Renal cortical epithelial cell (primary cell): ENCODE data around the gene FAM83E. TPM values are rescaled to one million over a fixed set of nuclear protein-coding genes. Genes with fewer than 3 reads are reported as not detected.
A peak's percentile ranks its signal among the peaks of the same experiment; 100 is the strongest.
"Not testable (repeated sequence)": the region's sequence is repeated elsewhere in the genome, so short reads cannot be mapped to it uniquely, and the experiment has no call there.

ENCODE experiments used
- DNase-seq: peaks from one replicate; pipeline ENCODE4 v3.0.0-alpha.2; 2011; ENCODE audit warnings: low read depth
- total RNA-seq: library from RNA; depleted of rRNA; stranded (reverse); fragments of >200 nt; gene quantifications from 2 replicates; pipeline ENCODE4 v1.2.3, GENCODE V29; 2014

The FAM83E gene
- total RNA-seq = 0.17 TPM in 1 of 2 replicates, not detected in the other

DNA sequence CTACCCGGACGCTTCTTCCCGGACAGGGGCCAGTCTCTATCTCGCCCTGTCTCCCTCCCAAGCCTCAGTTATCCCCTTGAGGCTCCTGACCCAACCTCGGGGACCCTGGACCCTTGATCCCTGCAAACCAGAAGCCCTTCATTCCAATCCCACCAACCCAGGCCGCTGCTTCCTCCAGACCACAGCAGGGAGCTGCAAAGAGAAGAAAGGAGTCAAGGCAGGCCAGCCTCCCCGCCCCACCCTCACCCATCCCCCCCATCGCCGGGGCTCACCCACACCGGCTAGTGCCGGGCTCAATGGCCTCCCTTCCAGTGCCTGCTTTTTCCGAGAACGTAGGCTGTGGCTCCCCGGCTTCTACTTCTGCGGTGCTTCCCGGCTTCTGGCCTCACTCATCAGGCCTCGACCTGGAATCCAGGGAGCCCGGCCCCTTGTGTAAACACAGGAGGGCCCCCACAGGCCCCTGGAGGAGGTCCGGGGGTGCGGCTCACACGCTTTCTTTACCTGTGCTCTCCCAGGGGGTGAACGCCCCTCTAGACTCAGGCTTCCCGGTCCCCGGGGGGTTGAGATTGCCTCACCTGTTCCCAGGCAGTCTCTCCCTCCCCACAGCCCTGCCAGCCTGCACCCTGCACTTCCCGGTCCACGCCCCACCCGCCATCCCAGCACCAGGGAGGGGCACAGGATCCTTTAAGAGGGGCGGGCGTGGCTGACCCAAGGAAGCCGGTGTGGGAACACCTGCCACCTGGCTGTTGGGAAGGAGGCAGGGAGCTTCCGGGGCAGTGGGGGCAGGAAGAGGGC, at the start of gene FAM83E:
TSS of gene FAM83E (minus strand) at position 641 of the 795 bp plus-strand sequence. CDS start 1,704 bp downstream, outside the sequence.
- no peak for DNase-seq

DNA sequence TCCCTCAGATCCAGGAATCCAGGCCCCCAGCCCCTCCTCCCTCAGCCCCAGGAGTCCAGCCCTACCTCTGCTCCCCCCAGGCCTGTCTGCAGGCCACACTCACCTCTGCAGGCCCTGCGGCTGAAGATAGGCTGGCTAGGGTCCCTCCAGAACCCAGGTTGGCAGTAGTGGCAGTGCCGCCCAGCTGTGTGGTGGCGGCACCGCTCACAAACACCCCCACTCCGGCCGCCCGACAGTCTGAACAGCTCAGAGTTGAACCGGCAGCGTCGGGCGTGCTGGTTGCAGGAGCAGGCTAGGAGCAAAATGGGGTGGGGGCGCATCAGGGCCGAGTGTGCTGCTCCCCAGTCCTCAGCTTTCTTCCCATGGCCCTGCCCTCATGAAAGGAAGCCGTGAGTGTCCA, 49.6 kb upstream of the FAM83E start:
- no peak for DNase-seq

DNA sequence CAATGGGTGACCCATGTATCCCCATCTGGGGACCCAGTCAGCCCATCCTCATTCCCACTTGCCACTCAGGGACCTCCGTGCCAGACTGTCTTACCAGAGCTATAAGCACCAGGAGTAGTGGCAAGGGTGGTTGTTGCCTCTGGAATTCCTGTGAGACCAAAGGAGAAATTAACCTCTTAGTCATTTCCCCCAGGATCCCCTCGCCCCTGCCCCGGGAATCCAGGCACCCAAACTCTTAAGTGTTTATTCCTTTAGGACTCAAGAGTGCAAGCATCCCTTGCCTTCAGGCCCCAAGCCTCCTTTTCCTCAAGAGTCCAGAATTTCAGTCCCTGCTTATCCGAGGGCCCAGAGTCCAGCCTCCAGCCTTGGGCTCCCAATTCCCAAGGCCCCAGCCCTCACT, 48.8 kb upstream of the FAM83E start:
- no peak for DNase-seq

DNA sequence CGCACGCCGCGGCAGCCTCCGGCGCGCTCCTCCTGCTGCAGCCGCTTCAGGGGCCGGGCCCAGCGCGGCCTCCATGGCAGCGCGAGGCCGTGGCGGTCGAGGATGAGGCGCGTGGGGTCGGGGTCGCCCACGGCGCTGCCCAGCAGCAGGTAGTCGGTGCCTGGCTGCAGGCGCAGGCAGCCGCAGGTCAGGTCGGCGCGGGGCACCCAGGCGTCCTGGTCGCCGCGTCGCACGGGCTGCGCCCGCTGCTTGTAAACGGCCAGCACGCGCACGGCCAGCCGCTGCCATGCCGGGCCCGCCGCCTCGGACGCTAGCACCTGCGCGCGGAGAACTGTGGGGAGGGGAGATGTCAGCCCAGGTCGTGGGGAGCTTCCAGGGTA, 46.8 kb upstream of the FAM83E start:
- no peak for DNase-seq

DNA sequence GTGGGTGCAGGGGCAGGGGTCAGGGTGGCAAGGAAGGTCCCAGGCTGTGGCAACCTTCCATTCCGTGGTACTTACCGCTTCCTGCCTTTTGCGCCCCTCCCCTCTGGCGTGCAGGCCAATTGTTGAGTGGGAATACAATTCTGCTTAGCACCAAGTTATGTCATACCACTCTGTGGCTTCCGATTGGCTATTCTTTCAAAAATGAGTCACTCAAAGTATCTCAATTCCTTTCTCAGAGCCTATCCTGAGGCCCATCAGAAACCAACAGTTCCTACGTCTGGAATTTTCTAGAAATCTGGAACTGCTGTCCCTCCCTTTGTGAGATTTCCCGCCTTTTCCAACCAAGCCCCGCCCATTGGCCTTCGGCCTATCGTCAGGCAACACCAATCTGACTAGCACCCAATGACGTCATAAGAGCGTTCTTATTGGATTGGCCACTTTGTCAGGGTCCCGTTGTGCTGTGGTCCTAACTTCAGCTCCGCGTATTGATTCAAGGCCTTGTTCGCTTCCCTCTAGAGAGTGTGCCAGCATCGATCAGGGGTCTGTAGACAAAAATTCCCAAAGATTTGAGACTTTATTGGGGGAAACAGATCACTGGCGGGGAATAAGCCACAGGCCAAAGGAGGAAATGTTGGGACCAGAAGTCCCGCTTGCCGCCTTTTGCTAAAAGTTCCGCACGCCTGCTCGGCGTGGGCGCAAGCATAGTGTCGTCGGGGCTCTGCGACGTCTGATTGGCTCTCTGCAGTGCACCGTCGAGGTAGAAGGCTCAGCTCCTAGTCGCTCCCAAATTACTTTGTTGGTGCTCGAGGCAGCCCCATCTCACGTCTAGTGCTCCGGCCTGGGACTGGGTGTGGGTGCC, 46.2 kb upstream of the FAM83E start:
- peak; percentile 89 for DNase-seq

DNA sequence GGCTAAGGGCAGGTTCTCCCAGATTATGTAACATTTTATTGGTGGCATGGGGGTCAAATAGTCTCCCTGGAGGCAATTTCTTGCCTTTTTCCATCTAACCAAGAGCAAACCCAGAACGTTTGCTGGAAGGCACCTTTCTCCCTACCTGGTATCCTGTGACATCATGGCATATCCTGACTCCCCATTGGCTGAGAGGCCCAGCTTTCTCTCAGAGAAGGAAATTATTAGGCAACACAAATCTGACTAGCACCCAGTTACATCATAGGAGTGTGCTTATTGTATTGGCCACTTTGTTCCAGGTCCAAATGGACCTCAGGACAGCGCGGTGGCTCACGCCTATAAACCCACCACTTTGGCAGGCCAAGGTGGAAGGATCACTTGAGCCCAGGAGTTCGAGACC, 44.9 kb upstream of the FAM83E start:
- peak; percentile 48 for DNase-seq

DNA sequence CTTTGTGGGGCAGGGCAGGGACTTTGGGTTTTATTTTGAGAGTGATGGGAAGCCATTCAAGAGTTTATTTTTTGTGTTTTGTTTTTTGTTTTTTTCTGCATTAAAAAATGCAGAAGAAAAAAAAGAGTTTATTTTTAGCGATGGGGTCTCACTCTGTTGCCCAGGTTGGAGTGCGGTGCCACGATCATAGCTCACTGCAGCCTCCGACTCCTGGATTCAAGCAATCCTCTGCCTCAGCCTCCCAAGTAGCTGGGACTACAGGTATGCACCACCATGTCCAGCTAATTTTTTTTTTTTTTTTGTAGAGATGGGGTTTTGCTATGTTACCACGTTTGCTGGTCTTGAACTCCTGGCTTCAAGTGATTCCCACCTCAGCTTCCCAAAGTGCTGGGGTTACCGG, 43.6 kb upstream of the FAM83E start:
- DNase-seq = no peak

DNA sequence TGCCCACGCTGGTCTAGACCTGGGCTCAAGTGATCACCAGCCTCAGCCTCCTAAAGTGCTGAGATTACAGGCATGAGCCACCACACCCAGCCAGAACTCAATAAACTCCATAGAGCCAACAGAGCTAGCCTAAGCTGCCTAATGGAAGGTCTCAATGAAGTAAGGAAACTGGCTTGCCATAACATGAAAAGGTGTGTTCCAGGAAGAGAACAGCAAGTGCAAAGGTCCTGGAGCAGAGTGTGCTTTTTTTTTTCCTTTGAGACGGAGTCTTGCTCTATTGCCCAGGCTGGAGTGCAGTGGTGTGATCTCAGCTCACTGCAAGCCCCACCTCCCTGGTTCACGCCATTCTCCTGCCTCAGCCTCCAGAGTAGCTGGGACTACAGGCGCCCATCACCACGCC, 43.0 kb upstream of the FAM83E start:
- DNase-seq = not testable (repeated sequence)

DNA sequence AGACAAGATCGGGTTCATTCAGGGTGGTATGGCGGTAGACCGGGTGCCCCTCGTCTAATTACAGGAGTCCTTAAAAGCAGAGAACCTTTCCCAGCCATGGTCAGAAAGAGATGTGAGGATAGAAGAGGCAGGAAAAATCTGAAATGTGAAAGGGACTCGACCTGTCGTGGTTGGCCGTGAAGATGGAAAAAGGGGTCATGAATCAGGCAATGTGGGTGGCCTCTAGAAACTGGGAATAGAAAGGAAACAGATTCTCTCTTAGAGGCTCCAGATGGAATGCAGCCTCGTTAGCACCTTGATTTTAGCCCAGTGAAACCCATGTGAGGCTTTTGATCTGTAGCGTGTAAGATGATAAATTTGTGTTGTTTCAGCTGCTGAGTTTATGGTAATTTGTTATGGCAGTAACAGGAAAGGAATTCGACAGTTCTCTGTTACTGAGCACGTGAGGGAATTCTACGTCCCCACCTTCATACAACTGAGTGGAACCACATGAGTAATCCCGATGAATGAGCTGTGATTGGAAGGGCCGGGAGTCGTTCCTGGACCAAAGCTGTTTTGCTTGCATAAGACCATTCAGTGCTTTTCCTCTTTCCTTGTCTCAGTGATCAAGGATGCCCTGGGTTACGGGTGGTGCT, 42.1 kb upstream of the FAM83E start:
- peak; percentile 93 for DNase-seq

DNA sequence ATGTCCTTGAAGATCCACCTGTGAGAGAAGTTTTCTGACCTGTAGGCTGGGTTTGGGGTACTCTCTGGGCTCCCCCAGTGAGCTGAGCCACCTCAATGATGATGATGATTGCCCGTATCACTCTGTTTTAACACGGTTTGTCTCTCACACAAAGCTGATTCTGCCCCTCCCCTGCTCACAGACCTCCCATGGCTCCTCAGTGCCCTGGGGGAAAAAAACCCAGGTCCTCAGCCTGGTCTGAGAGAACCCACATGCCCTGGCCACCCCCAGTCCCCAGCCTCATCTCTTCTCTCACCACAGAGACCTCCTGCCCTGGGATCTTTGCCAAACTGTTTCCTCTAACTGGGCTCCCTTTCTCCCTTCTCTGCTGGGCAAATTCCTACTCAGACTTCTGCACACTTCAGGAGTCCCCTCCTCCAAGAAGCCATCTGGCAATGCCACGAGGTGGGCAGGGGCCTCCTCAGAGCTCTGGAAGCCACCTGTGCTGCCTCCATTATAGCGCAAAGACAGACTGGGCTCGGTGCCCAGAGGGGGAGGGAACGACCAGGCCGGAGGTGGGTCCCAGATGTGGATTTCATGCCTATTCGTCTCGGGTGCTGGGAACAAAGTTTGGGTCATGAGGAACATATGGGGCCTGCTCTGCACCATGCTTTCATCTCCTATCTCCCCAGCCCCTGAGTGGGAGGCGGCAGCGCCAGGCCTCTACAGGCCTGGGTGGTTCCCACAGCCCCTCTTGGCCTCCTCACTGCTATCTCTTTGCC, 39.6 kb upstream of the FAM83E start:
- no peak for DNase-seq

DNA sequence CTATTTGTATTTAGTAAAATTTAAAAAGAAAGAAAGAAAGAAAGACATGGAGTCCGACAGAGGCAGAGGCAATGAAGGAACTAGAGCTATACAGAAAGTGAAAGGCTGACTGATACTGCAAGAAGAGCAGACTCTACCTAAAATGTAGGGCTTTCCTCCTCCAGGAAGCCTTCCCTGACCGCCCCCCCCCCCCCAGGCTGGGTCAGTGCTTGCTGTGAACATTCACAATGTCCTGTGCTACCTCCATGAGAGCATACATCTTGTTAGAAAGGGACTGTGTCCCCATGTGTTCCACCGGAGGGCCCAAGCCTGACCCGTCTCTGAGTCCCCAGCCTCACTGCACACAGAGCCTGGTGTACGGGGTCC, 36.8 kb upstream of the FAM83E start:
- no peak for DNase-seq

DNA sequence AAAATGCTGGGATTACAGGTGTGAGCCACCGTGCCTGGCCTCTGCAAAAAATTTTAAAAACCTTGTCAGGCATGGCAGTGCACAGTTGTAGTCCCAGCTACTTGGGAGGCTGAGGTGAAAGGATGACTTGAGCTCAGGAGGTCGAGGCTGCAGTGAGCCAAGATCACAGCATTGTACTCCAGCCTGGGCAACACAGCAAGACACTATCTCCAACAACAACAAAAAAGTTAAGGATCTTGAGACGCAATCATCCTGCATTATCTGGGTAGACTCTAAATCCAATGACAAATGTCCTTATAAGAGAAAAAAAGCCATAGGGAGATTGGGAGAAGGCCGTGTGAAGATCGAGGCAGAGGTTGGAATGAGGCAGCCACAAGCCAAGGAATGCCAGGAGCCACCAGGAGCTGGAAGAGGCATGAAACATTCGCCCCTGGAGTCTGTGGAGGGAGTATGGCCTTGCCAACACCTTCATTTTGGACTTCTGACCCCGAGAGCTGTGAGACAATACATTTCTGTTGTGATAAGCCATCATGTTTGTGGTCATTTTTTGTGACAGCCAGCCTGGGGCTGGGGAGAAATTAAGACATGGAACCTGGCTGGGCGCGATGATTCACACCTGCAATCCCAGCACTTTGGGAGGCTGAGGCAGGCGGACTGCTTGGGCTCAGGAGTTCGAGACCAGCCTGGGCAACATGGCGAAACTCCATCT, 36.3 kb upstream of the FAM83E start:
- DNase-seq = no peak

DNA sequence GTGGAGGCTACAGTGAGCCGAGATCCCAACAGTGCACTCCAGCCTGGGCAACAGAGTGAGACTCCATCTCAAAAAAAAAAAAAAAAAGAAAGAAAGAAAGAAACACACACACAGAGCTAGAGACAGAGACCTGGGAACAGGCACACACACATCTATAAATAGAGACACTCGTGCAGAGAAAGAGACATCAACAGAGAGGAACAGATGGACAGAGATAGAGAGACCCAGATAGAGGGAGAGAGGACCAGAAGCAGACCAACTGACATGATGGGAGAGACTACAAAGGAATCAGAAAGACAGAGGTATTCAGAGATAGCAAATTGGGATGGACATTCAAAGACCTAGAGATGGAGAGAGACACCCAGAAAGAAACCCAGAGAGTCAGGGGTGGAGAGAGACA, 33.3 kb upstream of the FAM83E start:
- DNase-seq = no peak

DNA sequence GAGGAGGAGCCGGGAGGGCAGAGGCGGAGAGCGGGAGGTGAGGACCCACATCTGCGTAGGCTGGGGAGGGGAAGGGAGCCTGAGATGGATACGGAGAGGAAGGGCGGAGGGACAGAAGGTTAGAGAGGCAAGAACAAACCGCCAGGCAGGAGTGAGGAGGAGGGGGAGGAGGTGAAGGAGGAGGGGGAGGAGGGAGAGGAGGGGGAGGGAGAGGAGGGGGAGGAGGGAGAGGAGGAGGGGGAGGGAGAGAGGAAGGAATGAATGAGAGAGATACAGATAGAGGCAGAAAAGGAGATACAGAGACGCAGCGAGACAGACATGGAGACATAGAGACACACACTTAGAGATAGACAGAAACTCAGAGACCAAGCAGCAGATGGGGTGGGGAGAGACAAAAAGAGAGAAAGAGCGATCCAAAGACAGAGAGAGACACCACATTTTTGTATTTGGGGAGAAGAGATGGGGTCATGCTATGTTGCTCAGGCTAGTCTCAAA, 31.9 kb upstream of the FAM83E start:
- no peak for DNase-seq

DNA sequence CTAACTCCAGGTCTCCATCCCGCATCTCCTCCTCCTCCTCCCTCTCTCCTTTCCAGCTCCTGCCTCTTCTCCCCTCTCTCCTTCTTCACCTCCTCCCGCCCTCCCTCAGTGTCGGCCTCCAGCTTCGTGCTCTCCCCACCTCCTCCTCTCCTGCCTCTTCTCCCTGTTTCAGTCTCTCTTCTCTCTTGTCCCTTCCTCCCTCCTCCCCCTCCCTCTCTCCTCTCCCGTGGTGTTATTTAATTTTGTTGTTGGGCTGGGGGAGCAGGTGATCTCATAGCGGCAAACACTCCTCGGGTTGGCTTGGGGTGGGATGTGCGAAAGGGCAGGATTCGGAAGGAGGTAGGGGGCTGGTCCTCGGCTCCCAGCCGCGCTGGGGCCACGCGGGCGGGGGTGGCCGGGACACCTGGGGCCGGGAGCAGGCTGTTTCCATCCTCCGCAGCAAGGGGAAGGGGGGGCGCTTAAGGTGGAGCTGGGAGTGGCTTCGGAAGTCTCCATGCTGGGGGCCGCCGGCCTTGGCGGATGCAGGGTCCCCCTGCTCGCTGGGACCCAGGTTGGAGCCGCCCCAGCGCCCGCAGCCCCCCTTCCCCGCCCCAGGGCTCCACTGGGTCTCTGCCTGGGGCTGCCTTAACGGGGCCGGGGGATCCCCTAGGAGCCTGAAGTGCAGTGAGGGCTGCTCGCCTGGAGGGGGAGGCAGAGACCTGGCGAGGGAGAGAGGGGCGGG, 31.3 kb upstream of the FAM83E start, which contains the start of gene CA11:
TSS of gene CA11 (minus strand) at position 187 of the 721 bp plus-strand sequence. CDS start 555 bp downstream, outside the sequence.
- peak; percentile 53 for DNase-seq

DNA sequence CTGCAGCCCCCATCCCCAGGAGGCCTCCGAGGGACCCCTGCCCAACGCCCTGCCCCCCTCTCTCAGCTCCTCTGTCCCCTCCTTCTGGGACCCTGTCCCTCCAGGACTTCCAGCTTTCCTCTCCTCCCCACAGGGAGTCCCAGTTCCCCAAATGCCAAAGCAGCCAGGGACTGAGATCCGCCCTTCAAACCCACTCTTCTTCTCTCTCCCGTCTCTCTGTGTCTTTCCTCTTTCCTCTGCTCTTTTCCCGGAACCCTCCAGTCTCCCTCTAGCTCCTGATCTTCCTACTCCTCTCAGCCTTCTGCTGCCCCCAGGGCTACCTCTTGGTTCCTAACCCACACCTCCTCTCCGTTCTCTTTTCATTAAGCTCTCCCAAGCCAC, 30.7 kb upstream of the FAM83E start:
- no peak for DNase-seq

DNA sequence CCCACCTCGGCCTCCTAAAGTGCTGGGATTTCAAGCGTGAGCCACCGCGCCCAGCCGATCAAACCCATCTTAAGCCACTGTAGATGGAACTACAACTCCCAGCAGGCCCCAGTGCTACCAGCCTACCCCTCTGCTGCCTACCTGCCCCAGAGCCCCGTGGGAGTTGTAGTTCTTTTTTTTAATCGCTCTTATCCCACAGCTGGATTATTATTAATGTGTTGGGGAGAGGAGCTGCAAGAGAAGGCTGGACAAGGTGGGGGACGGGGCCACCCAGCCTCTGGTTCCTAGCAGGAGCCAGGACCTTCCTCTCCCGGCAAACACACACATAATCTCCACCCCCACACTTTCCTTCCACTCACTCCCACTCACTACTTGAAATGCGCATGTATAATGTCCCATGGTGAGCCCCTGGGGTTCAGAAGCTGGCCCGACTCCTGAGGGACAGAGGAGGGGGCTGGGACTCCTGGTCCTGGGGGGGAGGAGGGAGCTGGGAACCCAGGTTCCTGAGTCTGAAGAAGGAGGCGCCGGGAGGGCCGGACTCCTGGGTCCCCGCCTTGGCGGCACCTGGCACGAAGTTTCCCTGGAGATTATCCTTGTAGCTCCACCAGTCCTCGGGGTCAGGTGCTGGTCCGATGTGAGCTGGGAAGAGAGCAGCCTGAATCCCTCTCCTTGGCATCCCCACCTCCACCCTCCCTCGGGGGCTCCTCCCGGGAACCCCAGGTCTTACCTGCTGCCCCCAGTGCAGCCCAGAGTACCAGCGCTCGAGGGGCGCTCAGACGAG, 30.2 kb upstream of the FAM83E start:
- DNase-seq = peak; percentile 69

DNA sequence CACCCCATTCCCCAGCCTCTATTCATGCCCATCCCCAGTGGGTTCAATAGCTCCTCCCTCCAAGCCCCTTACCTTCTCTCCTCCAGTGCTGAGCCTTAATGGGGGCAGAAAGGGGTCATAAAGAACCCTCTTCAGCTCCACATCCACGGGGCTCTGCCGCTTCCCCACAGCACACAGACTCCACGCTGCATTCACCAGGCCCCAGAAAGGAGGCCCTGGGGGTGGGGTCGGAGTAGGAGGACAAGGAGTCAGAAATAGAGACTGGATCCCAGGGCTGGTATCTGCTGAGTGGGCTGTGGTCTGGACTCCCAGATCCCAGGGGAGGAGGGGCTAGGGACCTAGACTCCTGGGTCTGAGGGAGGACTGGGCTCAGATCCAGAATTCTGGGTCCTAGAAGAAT, 29.5 kb upstream of the FAM83E start:
- no peak for DNase-seq

DNA sequence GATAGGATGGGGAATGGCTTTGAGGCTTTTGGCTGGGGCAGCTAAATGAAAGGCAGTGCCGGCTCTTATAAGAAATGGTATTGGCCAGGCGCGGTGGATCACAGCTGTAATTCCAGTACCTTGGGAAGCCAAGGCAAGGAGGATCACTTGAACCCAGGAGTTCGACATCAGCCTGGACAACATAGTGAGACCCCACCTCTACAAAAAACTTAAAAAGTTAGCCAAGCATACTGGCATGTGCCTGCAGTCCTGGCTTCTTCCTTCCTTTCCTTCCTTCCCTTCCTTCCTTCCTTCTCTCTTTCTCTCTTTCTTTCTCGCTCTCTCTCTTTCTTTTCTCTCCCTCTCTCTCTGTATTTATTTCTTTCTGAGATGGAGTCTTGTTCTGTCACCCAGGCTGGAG, 28.0 kb upstream of the FAM83E start:
- DNase-seq = no peak
